NT2/D1 (cell line): Measurements from ENCODE around the gene MEGF6.

Experiments
- DNase-seq: peaks from one replicate; pipeline ENCODE4 v3.0.0-alpha.2; 2011; ENCODE audit warnings: low read depth, low spot score
- H3K27me3 ChIP-seq: 2 replicates; pipeline ENCODE4 v1.6.0; 2011; ENCODE audit warnings: mild to moderate bottlenecking; ENCODE audit not compliant: insufficient read length, insufficient read depth
- H3K36me3 ChIP-seq: 2 replicates; pipeline ENCODE4 v1.6.1; 2011; ENCODE audit warnings: mild to moderate bottlenecking, low read length, mixed read lengths; ENCODE audit not compliant: insufficient read depth, insufficient read length
- H3K4me1 ChIP-seq: 2 replicates; pipeline ENCODE4 v1.5.1; 2011; ENCODE audit not compliant: insufficient read depth, insufficient read length
- H3K4me3 ChIP-seq: 2 replicates; pipeline ENCODE4 v1.5.1; 2011; ENCODE audit warnings: low read depth; ENCODE audit not compliant: insufficient read length
- H3K9ac ChIP-seq: 2 replicates; pipeline ENCODE4 v1.6.0; 2011; ENCODE audit warnings: low read depth; ENCODE audit not compliant: insufficient read length
- H3K9me3 ChIP-seq: 2 replicates; pipeline ENCODE4 v1.5.1; 2011; ENCODE audit warnings: mild to moderate bottlenecking, low read length; ENCODE audit not compliant: insufficient read depth
- SUZ12 ChIP-seq: IDR thresholded peaks from 2 replicates; pipeline ENCODE4 v1.6.1; 2011; ENCODE audit not compliant: insufficient read length, insufficient read depth; ENCODE audit errors: extremely low read depth
- YY1 ChIP-seq: IDR thresholded peaks from 2 replicates; pipeline ENCODE4 v1.6.1; 2011; ENCODE audit not compliant: insufficient read length, insufficient read depth
- ZNF274 ChIP-seq: IDR thresholded peaks from 2 replicates; pipeline ENCODE4 v1.6.1; 2011; ENCODE audit warnings: mild to moderate bottlenecking, low read depth, low read length

MEGF6 gene

DNA sequence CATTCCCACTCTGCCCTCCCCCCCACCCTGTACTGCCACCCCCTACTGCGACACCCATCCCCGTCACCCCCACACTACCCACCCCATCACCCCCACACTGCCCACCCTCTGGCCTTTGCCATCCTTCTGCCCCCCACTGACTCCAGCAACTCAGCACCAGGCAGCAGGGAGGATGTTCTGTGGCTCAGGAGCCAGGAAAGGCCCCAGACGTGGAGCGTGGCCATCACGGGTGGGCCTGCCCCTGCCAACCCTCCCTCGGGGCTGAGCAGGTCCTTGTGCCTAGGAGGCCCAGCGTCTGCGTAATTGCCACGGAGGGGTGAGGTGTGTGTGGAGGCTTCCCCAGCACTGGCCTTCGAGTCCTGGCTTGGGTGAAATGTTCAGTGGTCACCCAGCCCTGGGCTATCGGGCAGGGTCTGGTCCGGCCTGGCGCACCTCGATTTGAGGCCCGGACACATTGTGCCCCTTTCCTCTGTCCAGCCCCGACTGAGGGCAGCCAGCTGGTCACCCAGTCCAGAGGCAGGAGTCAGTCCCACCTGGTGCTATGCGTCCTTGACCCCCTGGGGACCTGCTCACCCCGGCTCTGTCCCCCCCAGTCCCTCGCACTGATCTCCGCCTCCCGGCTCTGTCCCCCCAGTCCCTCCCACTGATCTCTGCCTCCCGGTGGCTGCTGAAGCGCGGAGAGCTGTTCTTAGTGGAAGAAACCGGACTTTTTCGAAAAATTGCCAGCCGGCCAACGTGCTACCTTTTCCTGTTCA, 133.9 kb downstream of the MEGF6 start:
- Histone ChIP-seq H3K36me3 (peaks cover 12% of the 10 kb centered on the region), H3K4me1 (peaks cover 2% of the 10 kb centered on the region), H3K9ac (no peak overlapping the region), H3K4me3 (no peak overlapping the region), H3K27me3 (no peaks in the 10 kb centered on the region), H3K9me3 (no peaks in the 10 kb centered on the region)
- DNase-seq = no peak
- TF ChIP-seq ZNF274 = no peak
- TF ChIP-seq SUZ12 = no peak
- no peak for TF ChIP-seq YY1

DNA sequence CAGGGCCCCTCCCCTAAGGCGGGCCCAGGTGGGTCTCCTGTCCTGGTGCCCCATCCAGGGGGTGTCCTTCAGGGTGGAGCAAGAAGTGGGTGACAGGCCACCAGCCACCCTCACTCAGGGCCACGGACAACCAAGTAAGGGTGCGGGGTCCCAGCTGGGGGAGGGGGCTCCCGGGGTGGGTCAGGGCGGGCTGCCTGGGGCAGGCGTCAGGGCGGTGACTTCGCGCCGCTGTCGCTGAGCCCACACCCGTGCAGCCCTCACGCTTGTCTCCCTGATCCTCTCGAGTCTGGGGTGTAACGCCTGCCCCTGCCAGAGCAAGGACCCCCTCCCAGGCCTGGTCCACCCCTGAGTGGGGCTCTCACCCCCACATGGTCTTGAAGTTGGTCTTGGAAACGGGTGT, 134.6 kb downstream of the MEGF6 start:
- peaks cover 12% of the 10 kb centered on the region for H3K36me3 ChIP-seq
- peaks cover 8% of the 10 kb centered on the region for H3K4me1 ChIP-seq
- no peaks in the 10 kb centered on the region for H3K27me3 ChIP-seq
- TF ChIP-seq YY1 = no peak
- TF ChIP-seq ZNF274 = no peak
- TF ChIP-seq SUZ12 = no peak
- no peak overlapping the region for H3K9ac ChIP-seq
- no peak overlapping the region for H3K4me3 ChIP-seq
- DNase-seq = no peak
- no peaks in the 10 kb centered on the region for H3K9me3 ChIP-seq

DNA sequence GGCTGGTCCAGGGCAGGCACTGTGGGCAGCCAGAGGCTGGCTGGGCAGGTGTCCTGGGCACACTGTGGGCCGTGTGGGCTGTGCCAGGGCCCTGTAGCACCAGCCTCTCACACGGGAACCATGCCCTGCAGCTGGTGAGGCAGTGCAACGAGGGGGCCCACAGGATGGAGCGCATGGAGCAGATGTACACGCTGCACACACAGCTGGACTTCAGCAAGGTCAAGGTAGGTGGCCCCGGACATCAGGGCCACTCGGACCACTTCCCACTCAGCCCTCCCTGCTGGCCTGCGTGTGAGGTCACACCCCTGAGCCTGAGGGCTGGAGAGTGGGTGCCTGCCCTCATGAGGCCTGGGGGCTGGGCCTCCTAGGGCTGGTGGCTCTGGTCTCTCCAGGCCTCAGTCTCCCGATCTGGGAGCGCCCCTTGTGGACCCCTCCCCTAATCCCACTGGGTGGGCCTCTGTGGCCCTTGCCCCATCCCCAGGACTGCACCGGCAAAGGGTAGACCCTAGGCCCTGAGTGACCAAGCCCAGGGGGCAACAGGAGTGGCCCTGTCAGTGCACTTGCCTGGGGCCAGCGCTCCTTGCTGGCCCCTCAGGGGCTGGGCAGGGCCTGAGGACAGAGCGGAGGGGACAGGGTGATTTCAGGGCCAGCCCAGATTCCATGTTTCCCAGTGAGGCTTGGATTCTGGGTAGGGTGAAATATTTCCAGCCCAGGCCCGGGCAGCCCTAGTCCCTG, 135.3 kb downstream of the MEGF6 start:
- Histone ChIP-seq H3K4me1 (peaks cover 9% of the 10 kb centered on the region), H3K36me3 (peaks cover 12% of the 10 kb centered on the region), H3K9me3 (no peaks in the 10 kb centered on the region), H3K4me3 (no peak overlapping the region), H3K9ac (no peak overlapping the region), H3K27me3 (no peaks in the 10 kb centered on the region)
- DNase-seq = no peak
- no peak for TF ChIP-seq SUZ12
- TF ChIP-seq ZNF274 = no peak
- TF ChIP-seq YY1 = no peak

DNA sequence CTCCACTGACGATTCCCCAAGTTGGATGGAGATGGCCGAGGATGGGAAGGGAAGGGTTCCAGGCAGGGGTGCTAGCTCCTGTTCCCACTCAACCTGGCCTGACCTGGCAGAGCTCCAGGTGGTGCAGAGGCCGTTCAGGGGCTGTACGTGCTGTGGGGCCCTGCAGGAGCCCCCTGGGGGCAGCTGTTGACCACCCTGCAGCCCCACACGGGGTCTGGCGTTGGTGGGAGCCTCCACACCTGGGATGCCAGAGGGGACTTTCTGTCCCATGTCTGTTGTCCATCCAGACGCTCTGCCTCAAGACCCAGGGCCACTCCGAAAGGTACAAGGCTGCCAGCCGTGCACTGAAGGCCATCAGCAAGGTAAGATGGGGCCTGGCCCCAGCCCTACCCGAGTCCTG, 136.9 kb downstream of the MEGF6 start:
- no peak overlapping the region for H3K9ac ChIP-seq
- H3K4me1 ChIP-seq = peaks cover 20% of the 10 kb centered on the region
- TF ChIP-seq ZNF274 = no peak
- TF ChIP-seq SUZ12 = no peak
- TF ChIP-seq YY1 = no peak
- H3K36me3 ChIP-seq = peaks cover 12% of the 10 kb centered on the region
- no peak for DNase-seq
- H3K27me3 ChIP-seq = no peaks in the 10 kb centered on the region
- H3K4me3 ChIP-seq = no peak overlapping the region
- no peaks in the 10 kb centered on the region for H3K9me3 ChIP-seq

DNA sequence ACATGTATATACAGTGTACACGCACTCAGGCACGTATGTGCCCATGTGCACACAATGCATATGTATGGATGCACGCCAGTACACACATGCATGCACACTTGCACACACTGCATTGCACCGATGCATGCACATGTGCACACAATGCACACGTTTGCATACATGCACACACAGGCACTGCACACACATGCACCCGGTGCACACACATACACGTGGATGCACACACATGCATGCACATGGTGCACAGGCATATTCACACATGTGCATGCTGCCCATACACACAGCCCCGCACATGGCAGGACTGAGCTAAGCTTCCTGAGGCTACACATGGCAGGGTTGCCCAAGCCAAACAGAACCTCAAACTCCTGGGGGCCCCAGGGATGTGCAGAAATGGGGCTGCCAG, 137.3 kb downstream of the MEGF6 start:
- no peak for TF ChIP-seq ZNF274
- no peak for TF ChIP-seq SUZ12
- no peak for TF ChIP-seq YY1
- H3K9me3 ChIP-seq = no peaks in the 10 kb centered on the region

DNA sequence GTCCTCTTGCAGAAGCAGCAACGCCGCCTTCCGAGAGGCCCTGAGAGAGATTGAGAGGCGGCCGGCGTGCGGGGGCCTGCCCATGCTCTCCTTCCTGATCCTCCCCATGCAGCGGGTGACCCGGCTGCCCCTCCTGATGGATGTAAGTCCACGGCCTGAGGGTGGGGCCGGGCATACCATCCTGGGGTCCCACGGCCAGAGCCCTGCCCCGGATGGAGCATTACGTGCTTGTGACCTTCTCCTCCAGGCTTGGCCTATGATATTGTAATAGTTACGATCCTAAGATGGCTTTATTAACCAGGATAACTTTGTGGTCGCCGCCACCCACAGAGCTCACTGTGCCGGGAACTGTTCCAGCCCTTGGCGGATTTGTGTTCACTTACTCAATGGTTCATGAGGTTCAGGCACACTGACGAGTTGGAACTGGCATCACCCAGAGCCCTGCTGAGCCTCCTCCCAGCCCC, 137.9 kb downstream of the MEGF6 start:
- no peak for DNase-seq
- peaks cover 20% of the 10 kb centered on the region for H3K4me1 ChIP-seq
- no peak overlapping the region for H3K9ac ChIP-seq
- no peak for TF ChIP-seq YY1
- no peak for TF ChIP-seq ZNF274
- no peaks in the 10 kb centered on the region for H3K27me3 ChIP-seq
- peaks cover 12% of the 10 kb centered on the region for H3K36me3 ChIP-seq
- no peak overlapping the region for H3K4me3 ChIP-seq
- H3K9me3 ChIP-seq = no peaks in the 10 kb centered on the region

More for the DNA sequence above, 137.3 kb downstream of the MEGF6 start:
- Histone ChIP-seq H3K4me1 (peaks cover 20% of the 10 kb centered on the region), H3K9ac (no peak overlapping the region), H3K4me3 (no peak overlapping the region), H3K27me3 (no peaks in the 10 kb centered on the region), H3K36me3 (peaks cover 12% of the 10 kb centered on the region)
- no peak for DNase-seq

DNA sequence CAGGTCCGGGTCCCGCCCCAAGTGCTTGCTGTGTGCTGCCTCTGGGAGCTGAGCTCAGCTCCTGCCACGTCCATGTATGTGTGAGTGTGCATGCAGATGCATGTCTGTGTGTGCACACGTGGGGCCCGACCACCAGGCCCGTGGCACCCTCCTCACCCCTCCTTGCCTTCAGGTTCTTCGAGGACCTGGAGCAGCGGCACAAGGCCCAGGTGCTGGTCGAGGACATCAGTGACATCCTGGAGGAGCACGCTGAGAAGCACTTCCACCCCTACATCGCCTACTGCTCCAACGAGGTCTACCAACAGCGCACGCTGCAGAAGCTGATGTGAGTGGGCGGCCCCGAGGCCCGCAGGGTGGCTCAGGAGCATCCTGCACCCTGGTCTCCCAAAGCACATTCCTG, 138.4 kb downstream of the MEGF6 start:
- no peak overlapping the region for H3K9ac ChIP-seq
- H3K4me3 ChIP-seq = no peak overlapping the region
- no peak for TF ChIP-seq YY1
- no peak for TF ChIP-seq SUZ12
- TF ChIP-seq ZNF274 = no peak
- H3K9me3 ChIP-seq = no peaks in the 10 kb centered on the region
- H3K27me3 ChIP-seq = no peaks in the 10 kb centered on the region
- no peak for DNase-seq
- H3K36me3 ChIP-seq = peaks cover 12% of the 10 kb centered on the region
- H3K4me1 ChIP-seq = peaks cover 20% of the 10 kb centered on the region
